ENCODE data around the gene DPH3. TPM values are rescaled to one million over a fixed set of nuclear protein-coding genes. Genes with fewer than 3 reads are reported as not detected.
"Not testable (repeated sequence)": the region's sequence is repeated elsewhere in the genome, so short reads cannot be mapped to it uniquely, and the experiment has no call there.

The DPH3 gene
- 10 to 100 TPM; 16.3 to 24.8 (median 18.2) TPM for polyA plus RNA-seq (ENCODE audit: insufficient read depth in 1 of 5, insufficient read length in 5 of 5, low replicate concordance in 1 of 5)
- long read RNA-seq, donor 1, transcript DPH3-202 (2 exons, 3,052 nt), result major isoform, 13 of 18 reads
- long read RNA-seq, donor 1, transcript DPH3-204 (3 exons, 3,131 nt), result minor isoform, 5 of 18 reads
- long read RNA-seq, donor 1, partial matches to known transcripts, result 0 of 18 reads
- long read RNA-seq, donor 1, other reads (novel, unspliced or antisense), result 0 of 18 reads
- long read RNA-seq, donor 2, transcript DPH3-204 (3 exons, 3,131 nt), result major isoform, 7 of 12 reads
- long read RNA-seq, donor 2, transcript DPH3-202 (2 exons, 3,052 nt), result minor isoform, 5 of 12 reads
- long read RNA-seq, donor 2, partial matches to known transcripts, result 0 of 12 reads
- long read RNA-seq, donor 2, other reads (novel, unspliced or antisense), result 0 of 12 reads
- long read RNA-seq, donor 3, transcript DPH3-202 (2 exons, 3,052 nt), result major isoform, 6 of 9 reads
- long read RNA-seq, donor 3, partial matches to known transcripts, result 0 of 9 reads
- long read RNA-seq, donor 3, other reads (novel, unspliced or antisense), result 0 of 9 reads
- long read RNA-seq, donor 4, partial matches to known transcripts, result 0 of 6 reads
- long read RNA-seq, donor 4, other reads (novel, unspliced or antisense), result 0 of 6 reads
- long read RNA-seq, donor 5, transcript DPH3-204 (3 exons, 3,131 nt), result major isoform, 15 of 25 reads
- long read RNA-seq, donor 5, transcript DPH3-202 (2 exons, 3,052 nt), result minor isoform, 10 of 25 reads
- long read RNA-seq, donor 5, partial matches to known transcripts, result 0 of 25 reads
- long read RNA-seq, donor 5, other reads (novel, unspliced or antisense), result 0 of 25 reads
- long read RNA-seq, donor 6, transcript DPH3-204 (3 exons, 3,131 nt), result minor isoform, 5 of 12 reads
- long read RNA-seq, donor 6, transcript DPH3-202 (2 exons, 3,052 nt), result major isoform, 7 of 12 reads
- long read RNA-seq, donor 6, partial matches to known transcripts, result 0 of 12 reads
- long read RNA-seq, donor 6, other reads (novel, unspliced or antisense), result 0 of 12 reads
- long read RNA-seq, donor 7, transcript DPH3-202 (2 exons, 3,052 nt), result major isoform, 5 of 10 reads
- long read RNA-seq, donor 7, transcript DPH3-204 (3 exons, 3,131 nt), result major isoform, 5 of 10 reads
- long read RNA-seq, donor 7, partial matches to known transcripts, result 0 of 10 reads
- long read RNA-seq, donor 7, other reads (novel, unspliced or antisense), result 0 of 10 reads
- long read RNA-seq, donor 8, partial matches to known transcripts, result 0 of 7 reads
- long read RNA-seq, donor 8, other reads (novel, unspliced or antisense), result 0 of 7 reads

GRCh38 chr3:16264708-16265454 is at the start of gene DPH3, which contains the start of gene OXNAD1:
DPH3 (minus strand) TSS chr3:16264943; CDS start chr3:16264876, 67 bp downstream.
OXNAD1 (plus strand) TSS chr3:16265212; CDS start chr3:16270953, 5,741 bp downstream.
- DNase-seq, result peak; percentile 99 to 100

GRCh38 chr3:16313886-16314645 is 49.3 kb upstream of the DPH3 start:
- DNase-seq, result no peak

- DNase-seq, result no peak
These were observed 47.3 kb upstream of the DPH3 start for GRCh38 chr3:16311960-16312451.

- not testable (repeated sequence) for DNase-seq
These were observed 45.7 kb upstream of the DPH3 start for GRCh38 chr3:16310486-16310885.

GRCh38 chr3:16309558-16309957 is 44.8 kb upstream of the DPH3 start:
- no peak for DNase-seq

GRCh38 chr3:16308727-16309126 is 44.0 kb upstream of the DPH3 start:
- DNase-seq, result no peak

GRCh38 chr3:16307832-16308531 is 43.2 kb upstream of the DPH3 start:
- DNase-seq, result no peak

- no peak for DNase-seq
These were observed 40.4 kb upstream of the DPH3 start for GRCh38 chr3:16305111-16305541.

- no peak for DNase-seq
These were observed 39.6 kb upstream of the DPH3 start for GRCh38 chr3:16304061-16305010.

- no peak for DNase-seq
These were observed 38.4 kb upstream of the DPH3 start for GRCh38 chr3:16303037-16303575.

GRCh38 chr3:16302082-16302631 is 37.4 kb upstream of the DPH3 start:
- DNase-seq, result no peak

GRCh38 chr3:16301507-16301906 is 36.8 kb upstream of the DPH3 start:
- DNase-seq, result peak; percentile 26 to 32

GRCh38 chr3:16300881-16301359 is 36.2 kb upstream of the DPH3 start:
- no peak for DNase-seq

GRCh38 chr3:16300307-16300706 is 35.6 kb upstream of the DPH3 start:
- DNase-seq, result no peak

- no peak for DNase-seq
These were observed 35.0 kb upstream of the DPH3 start for GRCh38 chr3:16299746-16300145.

- DNase-seq, result no peak
These were observed 34.1 kb upstream of the DPH3 start for GRCh38 chr3:16298891-16299290.

Data from right lung (tissue), 10 donors.